ENCODE data around the gene SUSD2.
A peak's percentile ranks its signal among the peaks of the same experiment; 100 is the strongest.
"Not testable (repeated sequence)": the region's sequence is repeated elsewhere in the genome, so short reads cannot be mapped to it uniquely, and the experiment has no call there.

SUSD2 gene, protein sequence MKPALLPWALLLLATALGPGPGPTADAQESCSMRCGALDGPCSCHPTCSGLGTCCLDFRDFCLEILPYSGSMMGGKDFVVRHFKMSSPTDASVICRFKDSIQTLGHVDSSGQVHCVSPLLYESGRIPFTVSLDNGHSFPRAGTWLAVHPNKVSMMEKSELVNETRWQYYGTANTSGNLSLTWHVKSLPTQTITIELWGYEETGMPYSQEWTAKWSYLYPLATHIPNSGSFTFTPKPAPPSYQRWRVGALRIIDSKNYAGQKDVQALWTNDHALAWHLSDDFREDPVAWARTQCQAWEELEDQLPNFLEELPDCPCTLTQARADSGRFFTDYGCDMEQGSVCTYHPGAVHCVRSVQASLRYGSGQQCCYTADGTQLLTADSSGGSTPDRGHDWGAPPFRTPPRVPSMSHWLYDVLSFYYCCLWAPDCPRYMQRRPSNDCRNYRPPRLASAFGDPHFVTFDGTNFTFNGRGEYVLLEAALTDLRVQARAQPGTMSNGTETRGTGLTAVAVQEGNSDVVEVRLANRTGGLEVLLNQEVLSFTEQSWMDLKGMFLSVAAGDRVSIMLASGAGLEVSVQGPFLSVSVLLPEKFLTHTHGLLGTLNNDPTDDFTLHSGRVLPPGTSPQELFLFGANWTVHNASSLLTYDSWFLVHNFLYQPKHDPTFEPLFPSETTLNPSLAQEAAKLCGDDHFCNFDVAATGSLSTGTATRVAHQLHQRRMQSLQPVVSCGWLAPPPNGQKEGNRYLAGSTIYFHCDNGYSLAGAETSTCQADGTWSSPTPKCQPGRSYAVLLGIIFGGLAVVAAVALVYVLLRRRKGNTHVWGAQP

GRCh38 chr22:24181088-24181995, at the start of gene SUSD2:
Gene SUSD2, plus strand, starts transcription at chr22:24181487. Its CDS starts 33 bp downstream, at chr22:24181520.
- TF ChIP-seq, protein P1, sequence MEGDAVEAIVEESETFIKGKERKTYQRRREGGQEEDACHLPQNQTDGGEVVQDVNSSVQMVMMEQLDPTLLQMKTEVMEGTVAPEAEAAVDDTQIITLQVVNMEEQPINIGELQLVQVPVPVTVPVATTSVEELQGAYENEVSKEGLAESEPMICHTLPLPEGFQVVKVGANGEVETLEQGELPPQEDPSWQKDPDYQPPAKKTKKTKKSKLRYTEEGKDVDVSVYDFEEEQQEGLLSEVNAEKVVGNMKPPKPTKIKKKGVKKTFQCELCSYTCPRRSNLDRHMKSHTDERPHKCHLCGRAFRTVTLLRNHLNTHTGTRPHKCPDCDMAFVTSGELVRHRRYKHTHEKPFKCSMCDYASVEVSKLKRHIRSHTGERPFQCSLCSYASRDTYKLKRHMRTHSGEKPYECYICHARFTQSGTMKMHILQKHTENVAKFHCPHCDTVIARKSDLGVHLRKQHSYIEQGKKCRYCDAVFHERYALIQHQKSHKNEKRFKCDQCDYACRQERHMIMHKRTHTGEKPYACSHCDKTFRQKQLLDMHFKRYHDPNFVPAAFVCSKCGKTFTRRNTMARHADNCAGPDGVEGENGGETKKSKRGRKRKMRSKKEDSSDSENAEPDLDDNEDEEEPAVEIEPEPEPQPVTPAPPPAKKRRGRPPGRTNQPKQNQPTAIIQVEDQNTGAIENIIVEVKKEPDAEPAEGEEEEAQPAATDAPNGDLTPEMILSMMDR (conservative IDR thresholded peaks at IDR 0.05): no peak
- TF ChIP-seq ZFX (IDR thresholded peaks at IDR 0.05): no peak
- peak within 1 kb of the TSS; percentile 30 for H3K27ac ChIP-seq

DNA sequence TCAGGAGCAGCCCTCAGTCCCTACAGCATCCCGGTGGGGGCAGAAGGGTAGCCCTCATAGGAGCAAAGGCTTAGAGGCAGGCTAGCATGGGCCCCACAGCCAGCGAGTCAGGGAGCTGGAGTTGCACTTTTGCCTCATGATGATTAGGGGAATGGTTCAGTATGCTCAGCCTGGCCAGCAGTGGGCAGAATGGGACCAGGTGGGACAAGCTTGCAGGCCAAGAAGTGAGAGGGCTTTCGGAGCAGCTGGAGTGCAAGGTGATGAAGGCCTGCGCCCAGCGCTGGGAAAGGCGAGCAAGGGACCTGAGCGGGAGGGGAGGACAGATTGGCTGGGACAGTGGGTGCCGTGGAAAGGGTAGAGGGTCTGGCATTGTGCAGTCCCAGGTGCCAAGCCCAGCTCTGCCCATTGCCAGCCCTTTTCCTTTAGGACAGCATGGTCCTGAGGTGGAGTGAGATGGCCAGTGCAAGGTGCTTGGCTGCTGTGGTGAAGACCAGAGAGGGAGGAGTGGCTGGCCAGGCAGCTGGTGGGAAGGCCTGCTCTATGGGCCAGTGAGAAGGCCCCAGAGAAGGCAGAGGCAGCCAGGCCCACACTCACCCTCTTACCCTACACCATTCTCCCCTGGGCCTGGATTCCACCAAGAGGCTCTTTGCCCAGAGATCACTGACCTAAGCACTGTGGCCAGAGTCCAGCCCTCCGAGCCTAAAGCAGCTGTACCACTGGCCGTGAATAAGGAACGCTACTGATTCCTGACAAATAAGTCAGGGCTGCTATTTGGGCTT, 47.9 kb upstream of the SUSD2 start:
- no peak overlapping the region for H3K27ac ChIP-seq
- TF ChIP-seq, protein P1 (conservative IDR thresholded peaks at IDR 0.05): no peak
- TF ChIP-seq ZFX (IDR thresholded peaks at IDR 0.05): no peak

- no peak overlapping the region for H3K27ac ChIP-seq
- no peak for TF ChIP-seq ZFX (IDR thresholded peaks at IDR 0.05)
- TF ChIP-seq, protein P1 (conservative IDR thresholded peaks at IDR 0.05): no peak
These were observed 47.0 kb upstream of the SUSD2 start for GRCh38 chr22:24134090-24134846.

DNA sequence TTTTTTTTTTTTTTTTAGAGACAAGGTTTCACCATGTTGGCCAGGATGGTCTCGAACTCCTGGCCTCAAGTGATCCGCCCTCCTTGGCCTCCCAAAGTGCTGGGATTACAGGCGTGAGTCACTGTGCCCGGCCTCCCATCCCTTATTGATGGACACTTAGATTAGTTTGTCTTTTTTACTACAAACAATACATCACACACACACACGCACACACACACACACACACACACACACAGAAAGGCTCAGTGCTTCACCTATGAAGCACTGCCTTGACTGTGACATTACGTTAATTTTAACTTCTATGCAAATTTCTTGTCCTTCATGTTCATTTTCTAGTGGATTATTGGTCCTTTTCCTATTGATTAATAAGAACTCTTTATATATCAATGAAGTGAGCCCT, 44.8 kb upstream of the SUSD2 start:
- not testable (repeated sequence) for H3K27ac ChIP-seq

GRCh38 chr22:24137595-24137994, 43.7 kb upstream of the SUSD2 start:
- TF ChIP-seq ZFX (IDR thresholded peaks at IDR 0.05): no peak
- TF ChIP-seq, protein P1 (conservative IDR thresholded peaks at IDR 0.05): no peak
- H3K27ac ChIP-seq: peak overlapping the region; percentile 1; the same call in 1 of the 2 replicates

- TF ChIP-seq, protein P1 (conservative IDR thresholded peaks at IDR 0.05): no peak
- no peak for TF ChIP-seq ZFX (IDR thresholded peaks at IDR 0.05)
- peak overlapping the region; percentile 16; the same call in 1 of the 2 replicates for H3K27ac ChIP-seq
These were observed 42.5 kb upstream of the SUSD2 start for GRCh38 chr22:24138649-24139420.
